RKO (cell line): ENCODE results near the gene PCDHB6.
"Not testable (repeated sequence)": the region's sequence is repeated elsewhere in the genome, so short reads cannot be mapped to it uniquely, and the experiment has no call there.

Experiments
- DNase-seq: peaks from one replicate; pipeline ENCODE4 v3.0.0-alpha.2; 2016; ENCODE audit warnings: low spot score

The PCDHB6 gene

GRCh38 chr5:141149812-141150211 is at the start of gene PCDHB6:
Gene PCDHB6 (plus strand): TSS chr5:141150057. CDS start chr5:141150258, 201 bp downstream.
- no peak for DNase-seq

GRCh38 chr5:141100243-141100805 is 49.5 kb upstream of the PCDHB6 start, which contains the start of gene PCDHB3:
Gene PCDHB3 (plus strand): TSS chr5:141100473. CDS start chr5:141100650, 177 bp downstream.
- DNase-seq = peak; percentile 70

- DNase-seq = no peak
Measured at GRCh38 chr5:141101059-141101458, 48.8 kb upstream of the PCDHB6 start.

GRCh38 chr5:141102070-141102469 is 47.8 kb upstream of the PCDHB6 start:
- DNase-seq = not testable (repeated sequence)

- DNase-seq = not testable (repeated sequence)
Measured at GRCh38 chr5:141102471-141102870, 47.4 kb upstream of the PCDHB6 start.

GRCh38 chr5:141105350-141105749 is 44.5 kb upstream of the PCDHB6 start:
- no peak for DNase-seq

GRCh38 chr5:141119250-141119649 is 30.6 kb upstream of the PCDHB6 start:
- DNase-seq = no peak

- DNase-seq = no peak
Measured at GRCh38 chr5:141121563-141121962, 28.3 kb upstream of the PCDHB6 start, which contains the start of gene PCDHB4. Gene PCDHB4 (plus strand): TSS chr5:141121818. CDS start chr5:141121999, 181 bp downstream.

GRCh38 chr5:141121985-141122384 is 27.9 kb upstream of the PCDHB6 start:
- DNase-seq = no peak

- not testable (repeated sequence) for DNase-seq
Measured at GRCh38 chr5:141123396-141124135, 26.3 kb upstream of the PCDHB6 start.

- DNase-seq = no peak
Measured at GRCh38 chr5:141127305-141127704, 22.6 kb upstream of the PCDHB6 start.

- DNase-seq = no peak
Measured at GRCh38 chr5:141135030-141135717, 14.7 kb upstream of the PCDHB6 start, which contains the start of gene PCDHB5. Gene PCDHB5 (plus strand): TSS chr5:141135206. CDS start chr5:141135435, 229 bp downstream.

GRCh38 chr5:141135718-141136266 is 14.1 kb upstream of the PCDHB6 start:
- DNase-seq = no peak

- DNase-seq = not testable (repeated sequence)
Measured at GRCh38 chr5:141137346-141137745, 12.5 kb upstream of the PCDHB6 start.

- DNase-seq = no peak
Measured at GRCh38 chr5:141150224-141150992, 551 bp downstream of the PCDHB6 start.

- DNase-seq = no peak
Measured at GRCh38 chr5:141150993-141151325, 1.1 kb downstream of the PCDHB6 start.

GRCh38 chr5:141151632-141152031 is 1.8 kb downstream of the PCDHB6 start:
- not testable (repeated sequence) for DNase-seq

GRCh38 chr5:141152096-141152495 is 2.2 kb downstream of the PCDHB6 start:
- DNase-seq = not testable (repeated sequence)

GRCh38 chr5:141155540-141156374 is 5.9 kb downstream of the PCDHB6 start:
- peak; percentile 59 for DNase-seq

GRCh38 chr5:141157356-141157755 is 7.5 kb downstream of the PCDHB6 start:
- DNase-seq = not testable (repeated sequence)

GRCh38 chr5:141157901-141158300 is 8.0 kb downstream of the PCDHB6 start:
- not testable (repeated sequence) for DNase-seq
